Natural killer cell treated with Interleukin-12 subunit alpha and Interleukin-12 subunit beta and Interleukin-15 and Interleukin-18, amount 100 ng/mL, for 72 hours (primary cell): ENCODE data around the gene FXYD4. TPM values are rescaled to one million over a fixed set of nuclear protein-coding genes. Genes with fewer than 3 reads are reported as not detected.
A peak's percentile ranks its signal among the peaks of the same experiment; 100 is the strongest.

Experiments used
- ATAC-seq, 2 donors: fragments of 150-1000 bp; cut with Tn5 transposase in 1 of 2; sonication (Bioruptor Pico), chemical (Tn5 transposase) in 1 of 2; 2 replicates each; pipeline ENCODE4 v1.10.0; 2021
- DNase-seq: peaks from one replicate; pipeline ENCODE4 v3.0.0; 2022; ENCODE audit warnings: low spot score
- H3K27ac Mint-ChIP-seq, 2 donors: 1 replicate in 1 of 2; 2 replicates in 1 of 2; pipeline ENCODE4 v1.8.0; 2022; ENCODE audit warnings: mixed read lengths in 2 of 2, mild to moderate bottlenecking in 1 of 2, moderate library complexity in 1 of 2
- H3K27me3 Mint-ChIP-seq, 2 donors: 1 replicate in 1 of 2; 2 replicates in 1 of 2; pipeline ENCODE4 v1.8.0; 2022; ENCODE audit warnings: mixed read lengths in 2 of 2
- H3K36me3 Mint-ChIP-seq: one replicate; pipeline ENCODE4 v1.8.0; 2022; ENCODE audit warnings: mixed read lengths
- H3K4me1 Mint-ChIP-seq, 2 donors: 1 replicate in 1 of 2; 2 replicates in 1 of 2; pipeline ENCODE4 v1.8.0; 2022; ENCODE audit warnings: low read depth in 2 of 2, mixed read lengths in 2 of 2, mild to moderate bottlenecking in 1 of 2
- H3K4me3 Mint-ChIP-seq: one replicate; pipeline ENCODE4 v1.8.0; 2022; ENCODE audit warnings: mixed read lengths
- H3K9me3 Mint-ChIP-seq: 2 replicates; pipeline ENCODE4 v1.8.0; 2022; ENCODE audit warnings: mixed read lengths
- total RNA-seq, 2 donors: library from RNA; stranded (reverse); gene quantifications; one replicate each; pipeline ENCODE4 v1.2.3, GENCODE V29; 2022

Gene FXYD4
- total RNA-seq, 2 donors from 2014 or later, result not detected

DNA sequence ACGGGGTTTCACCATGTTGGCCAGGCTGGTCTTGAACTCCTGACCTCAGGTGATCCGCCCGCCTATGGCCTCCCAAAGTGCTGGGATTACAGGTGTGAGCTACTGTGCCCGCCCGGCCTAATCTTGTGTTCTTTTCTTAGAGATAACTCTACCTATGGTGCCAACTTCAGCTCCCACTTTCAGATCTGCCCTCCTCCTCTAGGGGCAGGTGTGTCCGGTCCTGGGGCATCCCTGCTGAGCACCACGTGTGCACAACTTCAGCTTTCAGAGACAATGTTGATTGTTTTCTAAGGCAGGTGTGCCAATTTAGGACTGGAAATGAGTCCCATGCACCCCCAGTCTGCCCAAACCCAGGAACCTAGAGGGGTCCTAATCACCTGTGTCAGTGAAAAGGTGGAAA is 18.5 kb upstream of the FXYD4 start:
- H3K9me3 Mint-ChIP-seq, result no peaks in the 10 kb centered on the region
- no peak overlapping the region for H3K27ac Mint-ChIP-seq
- peaks cover 6 to 11% of the 10 kb centered on the region in 2 donors for H3K27me3 Mint-ChIP-seq
- no peak overlapping the region for H3K4me3 Mint-ChIP-seq
- ATAC-seq, result no peak
- H3K36me3 Mint-ChIP-seq, result no peaks in the 10 kb centered on the region
- peaks cover 8% of the 10 kb centered on the region in 2 donors for H3K4me1 Mint-ChIP-seq
- DNase-seq, result no peak

DNA sequence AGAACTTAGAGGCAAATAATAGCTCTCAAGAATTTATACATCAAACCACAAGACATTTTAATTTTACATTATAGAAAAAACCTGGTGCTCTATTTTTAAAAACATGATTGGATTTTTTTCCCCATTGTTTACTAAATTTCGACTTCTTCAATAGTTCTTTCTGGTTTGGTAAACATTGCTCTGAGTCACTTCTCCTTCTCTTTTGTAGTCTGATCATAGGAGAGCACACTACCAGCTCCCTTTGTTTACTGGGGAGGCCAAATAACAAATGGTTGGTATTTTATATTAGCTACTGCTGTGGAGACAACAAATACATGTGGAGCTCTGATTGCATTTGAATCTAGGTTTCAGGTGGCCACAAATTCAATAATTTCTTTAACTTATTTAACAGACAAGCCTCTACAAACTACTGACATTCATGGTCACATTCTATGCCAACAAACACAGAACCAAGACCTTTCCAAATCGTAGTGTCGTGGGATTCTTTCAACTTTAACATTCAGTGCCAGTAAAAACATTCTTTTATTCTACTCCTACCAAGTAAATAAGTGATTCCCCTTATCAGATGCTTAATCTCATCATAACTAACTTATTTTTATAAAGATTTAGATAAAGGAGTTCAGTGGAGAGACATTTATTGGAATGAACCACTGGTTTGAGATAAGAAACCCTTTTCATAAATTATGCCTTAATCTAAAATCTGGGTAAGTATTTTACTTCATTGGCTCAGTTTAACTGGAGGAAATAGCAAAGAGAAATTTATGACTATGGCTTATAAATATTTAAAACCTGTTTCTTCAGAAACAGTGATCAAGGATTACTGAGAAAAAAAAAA is 17.7 kb upstream of the FXYD4 start:
- no peak for ATAC-seq
- Mint-ChIP-seq H3K27ac (no peak overlapping the region), H3K27me3 (peaks cover 2 to 9% of the 10 kb centered on the region in 2 donors), H3K4me1 (peaks cover 1 to 4% of the 10 kb centered on the region in 2 donors), H3K9me3 (no peaks in the 10 kb centered on the region), H3K4me3 (no peak overlapping the region), H3K36me3 (no peaks in the 10 kb centered on the region)
- no peak for DNase-seq

GRCh38 chr10:43354330-43354635 is 17.2 kb upstream of the FXYD4 start:
- ATAC-seq (no peak), DNase-seq (no peak)
- Mint-ChIP-seq H3K4me1 (peaks cover 0 to 4% of the 10 kb centered on the region in 2 donors), H3K9me3 (no peaks in the 10 kb centered on the region), H3K36me3 (no peaks in the 10 kb centered on the region), H3K4me3 (no peak overlapping the region), H3K27ac (no peak overlapping the region), H3K27me3 (peaks cover 0 to 8% of the 10 kb centered on the region in 2 donors)

GRCh38 chr10:43354879-43355380 is 16.5 kb upstream of the FXYD4 start:
- H3K36me3 Mint-ChIP-seq, result no peaks in the 10 kb centered on the region
- no peak overlapping the region for H3K27ac Mint-ChIP-seq
- DNase-seq, result no peak

GRCh38 chr10:43355749-43356371 is 15.6 kb upstream of the FXYD4 start:
- peak in 1 of 2 donors; percentile 36 for ATAC-seq
- H3K4me1 Mint-ChIP-seq, result peaks cover 6 to 7% of the 10 kb centered on the region in 2 donors
- H3K27ac Mint-ChIP-seq, result no peak overlapping the region
- no peaks in the 10 kb centered on the region for H3K9me3 Mint-ChIP-seq
- no peak for DNase-seq
- no peak overlapping the region for H3K4me3 Mint-ChIP-seq
- H3K27me3 Mint-ChIP-seq, result peaks cover 0 to 4% of the 10 kb centered on the region in 2 donors
- no peaks in the 10 kb centered on the region for H3K36me3 Mint-ChIP-seq

More at GRCh38 chr10:43354879-43355380, 16.5 kb upstream of the FXYD4 start:
- H3K4me1 Mint-ChIP-seq, result peaks cover 2 to 5% of the 10 kb centered on the region in 2 donors
- peaks cover 0 to 8% of the 10 kb centered on the region in 2 donors for H3K27me3 Mint-ChIP-seq
- no peak for ATAC-seq
- no peak overlapping the region for H3K4me3 Mint-ChIP-seq
- H3K9me3 Mint-ChIP-seq, result no peaks in the 10 kb centered on the region

GRCh38 chr10:43360086-43360485 is 11.3 kb upstream of the FXYD4 start:
- Mint-ChIP-seq H3K27ac (peak overlapping the region; percentile 12 to 91), H3K4me3 (peak overlapping the region; percentile 70), H3K9me3 (no peaks in the 10 kb centered on the region), H3K4me1 (peaks cover 20 to 21% of the 10 kb centered on the region in 2 donors), H3K36me3 (no peaks in the 10 kb centered on the region), H3K27me3 (no peaks in the 10 kb centered on the region)
- no peak for DNase-seq
- ATAC-seq, result no peak

DNA sequence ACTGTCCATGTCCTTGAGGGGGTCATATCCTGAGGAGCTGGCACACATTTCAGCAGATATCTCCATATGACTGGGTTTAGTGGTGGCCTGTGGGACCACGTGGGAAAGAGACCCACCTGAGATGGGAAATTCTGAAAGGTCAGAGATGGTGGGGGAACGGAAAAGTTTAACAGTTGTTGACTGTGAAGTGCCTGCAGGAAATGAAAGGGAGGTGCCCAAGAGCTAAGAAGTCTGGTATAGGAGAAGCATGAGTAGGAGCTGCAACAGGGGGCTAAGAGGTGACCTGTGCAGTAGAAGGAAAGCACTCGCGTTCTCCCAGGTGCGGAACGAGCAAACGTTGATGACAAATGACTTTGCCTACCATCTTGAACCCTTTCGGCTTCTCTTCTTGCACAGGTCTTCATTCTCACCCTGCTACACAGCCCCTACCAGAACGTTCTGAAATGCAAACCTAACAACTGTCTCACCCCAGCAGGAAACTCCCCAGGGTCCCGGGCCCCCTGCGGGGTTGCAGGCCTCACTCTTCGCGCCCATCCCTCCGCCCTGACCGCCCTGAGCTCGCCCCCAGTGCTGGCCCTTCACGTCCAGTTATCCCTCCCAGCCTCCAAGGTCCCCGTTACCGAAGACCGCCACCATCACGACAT is 9.8 kb upstream of the FXYD4 start:
- Mint-ChIP-seq H3K4me1 (peaks cover 20 to 21% of the 10 kb centered on the region in 2 donors), H3K27ac (peak overlapping the region; percentile 83 to 91), H3K9me3 (no peaks in the 10 kb centered on the region), H3K27me3 (no peaks in the 10 kb centered on the region), H3K36me3 (no peaks in the 10 kb centered on the region), H3K4me3 (peak overlapping the region; percentile 88)
- ATAC-seq (no peak), DNase-seq (no peak)

- peaks cover 20 to 21% of the 10 kb centered on the region in 2 donors for H3K4me1 Mint-ChIP-seq
- peak; percentile 99 for ATAC-seq
- no peaks in the 10 kb centered on the region for H3K27me3 Mint-ChIP-seq
- no peaks in the 10 kb centered on the region for H3K36me3 Mint-ChIP-seq
- H3K4me3 Mint-ChIP-seq, result peak overlapping the region; percentile 88
- H3K9me3 Mint-ChIP-seq, result no peaks in the 10 kb centered on the region
- peak overlapping the region; percentile 83 to 91 for H3K27ac Mint-ChIP-seq
- peak; percentile 98 for DNase-seq
These were observed 9.1 kb upstream of the FXYD4 start for GRCh38 chr10:43362191-43362839.

- no peak for ATAC-seq
- Mint-ChIP-seq H3K4me1 (peaks cover 17 to 19% of the 10 kb centered on the region in 2 donors), H3K27ac (no peak overlapping the region), H3K27me3 (no peaks in the 10 kb centered on the region), H3K36me3 (no peaks in the 10 kb centered on the region), H3K9me3 (no peaks in the 10 kb centered on the region), H3K4me3 (no peak overlapping the region)
- DNase-seq, result no peak
These were observed 6.4 kb upstream of the FXYD4 start for GRCh38 chr10:43365001-43365400.

DNA sequence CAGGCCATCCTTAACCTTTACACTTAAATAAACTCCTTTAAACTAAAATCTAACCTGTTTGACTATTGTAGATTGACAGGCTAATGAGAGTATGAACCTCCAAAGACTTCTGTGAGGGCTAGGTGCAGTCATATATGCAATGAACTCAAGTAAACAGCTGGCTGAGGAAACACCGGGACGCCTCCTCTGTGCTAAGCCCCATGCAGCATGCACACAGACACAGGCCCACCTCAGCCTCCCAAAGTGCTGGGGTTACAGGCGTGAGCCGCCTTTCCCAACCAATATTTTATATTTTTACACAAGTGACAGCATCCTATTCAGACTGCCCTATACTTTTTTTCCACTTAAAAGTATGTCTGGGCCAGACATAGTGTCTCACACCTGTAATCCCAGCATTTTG is 1.5 kb upstream of the FXYD4 start:
- H3K9me3 Mint-ChIP-seq, result no peaks in the 10 kb centered on the region
- H3K4me1 Mint-ChIP-seq, result peaks cover 0 to 10% of the 10 kb centered on the region in 2 donors
- H3K27me3 Mint-ChIP-seq, result no peaks in the 10 kb centered on the region
- no peaks in the 10 kb centered on the region for H3K36me3 Mint-ChIP-seq
- ATAC-seq, result no peak
- no peak overlapping the region for H3K27ac Mint-ChIP-seq
- DNase-seq, result no peak
- no peak overlapping the region for H3K4me3 Mint-ChIP-seq

- H3K36me3 Mint-ChIP-seq, result no peaks in the 10 kb centered on the region
- DNase-seq (no peak), ATAC-seq (no peak)
- H3K4me1 Mint-ChIP-seq, result peaks cover 0 to 10% of the 10 kb centered on the region in 2 donors
- H3K9me3 Mint-ChIP-seq, result no peaks in the 10 kb centered on the region
- H3K27me3 Mint-ChIP-seq, result no peaks in the 10 kb centered on the region
- no peak overlapping the region for H3K27ac Mint-ChIP-seq
- H3K4me3 Mint-ChIP-seq, result no peak overlapping the region
These were observed 693 bp upstream of the FXYD4 start for GRCh38 chr10:43370671-43371215.

DNA sequence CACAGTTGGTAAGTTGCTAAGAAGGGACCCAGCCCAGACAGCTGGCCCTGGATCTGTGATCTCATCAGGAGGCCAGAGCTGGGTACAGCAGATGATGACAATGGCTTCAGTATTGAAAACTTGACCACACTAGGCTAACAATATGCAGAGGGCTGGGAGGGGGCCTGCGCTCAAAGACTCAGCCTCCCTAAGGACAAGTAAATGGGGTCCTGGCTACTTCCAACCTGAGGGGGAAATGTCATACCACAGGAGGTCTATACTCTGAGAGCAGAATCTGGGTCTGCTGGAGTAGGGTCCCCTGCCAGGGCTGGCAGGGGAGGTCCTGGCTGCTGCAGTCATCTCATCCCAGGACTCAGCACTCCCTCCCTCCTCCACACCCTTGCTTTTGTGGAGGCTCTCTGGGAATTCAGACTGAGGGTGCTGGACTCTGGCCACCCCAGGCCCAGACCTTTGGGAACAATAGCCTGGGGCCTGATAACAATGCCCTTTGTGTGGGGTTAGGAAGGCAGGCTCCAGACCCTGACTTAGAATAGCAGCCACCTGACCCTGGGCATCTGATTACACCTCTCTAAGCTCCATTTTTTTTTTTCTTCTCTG is 1.4 kb downstream of the FXYD4 start:
- DNase-seq (no peak), ATAC-seq (no peak)
- Mint-ChIP-seq H3K27me3 (no peaks in the 10 kb centered on the region), H3K4me1 (peaks cover 0 to 10% of the 10 kb centered on the region in 2 donors), H3K9me3 (no peaks in the 10 kb centered on the region), H3K27ac (no peak overlapping the region), H3K36me3 (no peaks in the 10 kb centered on the region), H3K4me3 (no peak overlapping the region)

DNA sequence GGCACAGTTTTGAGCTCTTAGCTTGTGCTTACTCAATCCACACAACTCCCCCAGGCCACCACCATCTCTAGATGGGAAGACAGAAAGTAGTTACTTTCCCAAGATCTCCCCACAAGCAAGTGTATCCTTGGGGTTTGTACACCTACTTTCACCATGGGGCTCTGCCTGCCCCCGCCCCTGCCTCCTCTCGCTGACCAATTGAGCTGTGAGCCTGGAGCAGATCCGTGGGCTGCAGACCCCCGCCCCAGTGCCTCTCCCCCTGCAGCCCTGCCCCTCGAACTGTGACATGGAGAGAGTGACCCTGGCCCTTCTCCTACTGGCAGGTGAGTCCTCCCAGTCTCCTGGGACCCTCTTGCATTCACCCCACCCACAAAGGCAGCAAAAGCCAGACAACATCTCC is 2.0 kb downstream of the FXYD4 start:
- no peak overlapping the region for H3K4me3 Mint-ChIP-seq
- no peaks in the 10 kb centered on the region for H3K9me3 Mint-ChIP-seq
- DNase-seq (no peak), ATAC-seq (no peak)
- no peaks in the 10 kb centered on the region for H3K27me3 Mint-ChIP-seq
- H3K36me3 Mint-ChIP-seq, result no peaks in the 10 kb centered on the region
- H3K27ac Mint-ChIP-seq, result peak overlapping the region in 1 of 2 donors; percentile 33
- peaks cover 0 to 10% of the 10 kb centered on the region in 2 donors for H3K4me1 Mint-ChIP-seq
